Thymus (tissue), 11 donors: ENCODE data around the gene SIVA1. TPM values are rescaled to one million over a fixed set of nuclear protein-coding genes. Genes with fewer than 3 reads are reported as not detected.

Experiments used
- DNase-seq, 9 donors: peaks; one replicate each; pipeline ENCODE4 v3.0.0-alpha.2; 2013; ENCODE audit warnings: low spot score in 9 of 9, low read depth in 6 of 9, missing footprints in 1 of 9
- H3K27ac ChIP-seq, 2 donors: one replicate each; pipeline ENCODE4 v1.5.1; 2013; ENCODE audit warnings: control low read depth in 1 of 2, low read depth in 1 of 2, low read length in 1 of 2, mild to moderate bottlenecking in 1 of 2, moderate library complexity in 1 of 2
- H3K27me3 ChIP-seq, 2 donors: one replicate each; pipeline ENCODE4 v1.5.1; 2013; ENCODE audit warnings: low read length in 1 of 2; ENCODE audit not compliant: control insufficient read depth in 2 of 2, insufficient read depth in 1 of 2
- H3K36me3 ChIP-seq, 2 donors: one replicate each; pipeline ENCODE4 v1.5.1; 2013; ENCODE audit warnings: low read length in 1 of 2, mild to moderate bottlenecking in 1 of 2, moderate library complexity in 1 of 2; ENCODE audit not compliant: control insufficient read depth in 2 of 2, insufficient read depth in 2 of 2
- H3K4me1 ChIP-seq, 2 donors: one replicate each; pipeline ENCODE4 v1.5.1; 2013; ENCODE audit warnings: low read length in 2 of 2; ENCODE audit not compliant: control insufficient read depth in 2 of 2, insufficient read depth in 2 of 2
- H3K4me3 ChIP-seq, 2 donors: one replicate each; pipeline ENCODE4 v1.5.1; 2013; ENCODE audit warnings: low read length in 2 of 2, control low read depth in 1 of 2, mild to moderate bottlenecking in 1 of 2
- H3K9me3 ChIP-seq, 2 donors: one replicate each; pipeline ENCODE4 v1.5.1; 2013; ENCODE audit warnings: low read length in 1 of 2, mild to moderate bottlenecking in 1 of 2; ENCODE audit not compliant: control insufficient read depth in 2 of 2, insufficient read depth in 1 of 2
- WGBS: extraction: QIAGEN DNeasy Blood & Tissue Kit; methylation state at CpG from one replicate; pipeline ENCODE4 v1.1.7; 2013; 5-methylcytosine and 5-hydroxymethylcytosine counted together
- polyA plus RNA-seq: library from polyadenylated mRNA; stranded (reverse); fragments of 200-250 nt; gene quantifications from one replicate; pipeline ENCODE4 v1.2.3, GENCODE V29; 2013
- total RNA-seq: library from RNA; stranded (reverse); fragments of 120-200 nt; gene quantifications from one replicate; pipeline ENCODE4 v1.2.4, GENCODE V29; 2013
- donor health status: healthy.

SIVA1 gene
- total and polyA plus RNA-seq, 2 donors, result 143 to 308 TPM

GRCh38 chr14:104753528-104754212, 723 bp downstream of the SIVA1 start:
- peaks cover 0 to 27% of the 10 kb centered on the region in 2 donors for H3K9me3 ChIP-seq
- DNase-seq, result no peak
- peaks cover 18 to 43% of the 10 kb centered on the region in 2 donors for H3K36me3 ChIP-seq
- H3K4me3 ChIP-seq, result peak overlapping the region; percentile 90 to 97
- 3% methylated on average over 30 of the region's 30 CpGs for WGBS
- no peaks in the 10 kb centered on the region for H3K27me3 ChIP-seq
- H3K4me1 ChIP-seq, result peaks cover 44 to 72% of the 10 kb centered on the region in 2 donors
- peak overlapping the region in 1 of 2 donors; percentile 96 for H3K27ac ChIP-seq

- Histone ChIP-seq H3K9me3 (peaks cover 0 to 25% of the 10 kb centered on the region in 2 donors), H3K36me3 (peaks cover 25 to 49% of the 10 kb centered on the region in 2 donors), H3K27ac (peak overlapping the region in 1 of 2 donors; percentile 96), H3K4me1 (peaks cover 51 to 72% of the 10 kb centered on the region in 2 donors), H3K4me3 (peak overlapping the region; percentile 90 to 97), H3K27me3 (no peaks in the 10 kb centered on the region)
- 76% methylated on average over 13 of the region's 13 CpGs for WGBS
- no peak for DNase-seq
Observed at GRCh38 chr14:104754213-104754851, 1.4 kb downstream of the SIVA1 start.

- H3K9me3 ChIP-seq, result peaks cover 0 to 14% of the 10 kb centered on the region in 2 donors
- H3K27ac ChIP-seq, result peak overlapping the region; percentile 86 to 96
- 85% methylated on average over 11 of the region's 11 CpGs for WGBS
- DNase-seq, result no peak
- peak overlapping the region; percentile 38 to 97 for H3K4me3 ChIP-seq
- peaks cover 60 to 74% of the 10 kb centered on the region in 2 donors for H3K4me1 ChIP-seq
- H3K27me3 ChIP-seq, result no peaks in the 10 kb centered on the region
- peaks cover 38 to 62% of the 10 kb centered on the region in 2 donors for H3K36me3 ChIP-seq
Observed at GRCh38 chr14:104755621-104756020, 2.7 kb downstream of the SIVA1 start.

- Histone ChIP-seq H3K36me3 (peaks cover 44 to 72% of the 10 kb centered on the region in 2 donors), H3K4me1 (peaks cover 60 to 83% of the 10 kb centered on the region in 2 donors), H3K9me3 (peaks cover 0 to 8% of the 10 kb centered on the region in 2 donors), H3K27me3 (no peaks in the 10 kb centered on the region), H3K27ac (peak overlapping the region; percentile 86 to 96), H3K4me3 (peak overlapping the region; percentile 38 to 97)
- 56% methylated on average over 27 of the region's 27 CpGs for WGBS
- peak; percentile 53 to 90 (median 68) for DNase-seq
Observed at GRCh38 chr14:104756477-104757237, 3.7 kb downstream of the SIVA1 start.

GRCh38 chr14:104757238-104757585, 4.3 kb downstream of the SIVA1 start:
- peaks cover 0 to 3% of the 10 kb centered on the region in 2 donors for H3K9me3 ChIP-seq
- peaks cover 44 to 78% of the 10 kb centered on the region in 2 donors for H3K36me3 ChIP-seq
- 56% methylated on average over 10 of the region's 10 CpGs for WGBS
- no peak for DNase-seq
- H3K4me1 ChIP-seq, result peaks cover 56 to 79% of the 10 kb centered on the region in 2 donors
- H3K27me3 ChIP-seq, result no peaks in the 10 kb centered on the region
- peak overlapping the region; percentile 86 to 96 for H3K27ac ChIP-seq
- H3K4me3 ChIP-seq, result peak overlapping the region; percentile 1 to 8

- H3K36me3 ChIP-seq, result peaks cover 44 to 81% of the 10 kb centered on the region in 2 donors
- H3K9me3 ChIP-seq, result no peaks in the 10 kb centered on the region
- H3K27ac ChIP-seq, result peak overlapping the region; percentile 86 to 96
- peaks cover 56 to 77% of the 10 kb centered on the region in 2 donors for H3K4me1 ChIP-seq
- 90% methylated on average over 19 of the region's 19 CpGs for WGBS
- H3K4me3 ChIP-seq, result peak overlapping the region in 1 of 2 donors; percentile 8
- DNase-seq, result peak in 1 of 9 donors; percentile 22
- H3K27me3 ChIP-seq, result no peaks in the 10 kb centered on the region
Observed at GRCh38 chr14:104757681-104758392, 4.9 kb downstream of the SIVA1 start.

- peak in 4 of 9 donors; percentile 49 to 56 (median 51) for DNase-seq
- Histone ChIP-seq H3K27me3 (no peaks in the 10 kb centered on the region), H3K36me3 (peaks cover 44 to 83% of the 10 kb centered on the region in 2 donors), H3K4me1 (peaks cover 56 to 73% of the 10 kb centered on the region in 2 donors), H3K4me3 (no peak overlapping the region), H3K27ac (peak overlapping the region; percentile 36 to 96), H3K9me3 (no peaks in the 10 kb centered on the region)
- 91% methylated on average over 30 of the region's 30 CpGs for WGBS
Observed at GRCh38 chr14:104758981-104759969, 6.3 kb downstream of the SIVA1 start.

- Histone ChIP-seq H3K4me3 (no peak overlapping the region), H3K4me1 (peaks cover 0 to 25% of the 10 kb centered on the region in 2 donors), H3K27ac (no peak overlapping the region), H3K9me3 (no peaks in the 10 kb centered on the region), H3K36me3 (peaks cover 19 to 46% of the 10 kb centered on the region in 2 donors), H3K27me3 (no peaks in the 10 kb centered on the region)
- WGBS, result 98% methylated on average over 3 of the region's 3 CpGs
- DNase-seq, result no peak
Observed at GRCh38 chr14:104765517-104765916, 12.6 kb downstream of the SIVA1 start.
